ENCODE results near the gene WBP11. TPM values are rescaled to one million over a fixed set of nuclear protein-coding genes. Genes with fewer than 3 reads are reported as not detected.

Gene WBP11
- total RNA-seq, 1 experiment from 2014 or later: 150 TPM

DNA sequence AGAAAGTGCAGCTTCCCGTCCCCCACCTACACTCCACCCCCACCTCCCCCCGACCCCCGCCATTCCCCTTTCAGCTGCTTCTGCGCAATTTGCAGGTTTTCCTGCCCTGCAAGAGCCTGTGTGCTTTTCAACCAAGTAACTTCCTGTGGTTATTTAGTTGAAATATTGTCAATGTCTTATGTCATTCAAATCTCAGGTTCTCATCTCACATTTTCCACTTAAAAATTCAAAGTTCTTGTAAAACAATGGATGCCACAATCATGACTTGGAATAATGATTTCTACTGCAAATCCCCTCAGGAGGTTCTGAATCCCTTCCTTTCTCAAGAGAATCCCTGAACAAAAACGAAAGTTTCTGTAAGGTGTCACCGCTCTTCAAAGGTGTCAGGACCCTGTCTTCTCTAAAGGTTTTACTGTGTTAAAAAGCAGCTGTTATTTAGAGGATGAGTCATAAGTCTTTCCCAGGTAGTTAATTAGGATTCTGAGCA, 31.6 kb downstream of the WBP11 start:
- peak overlapping the region; percentile 57 for H3K4me3 ChIP-seq (ENCODE audit: low read depth, low read length, poor library complexity, severe bottlenecking)
- TF ChIP-seq CTCF (conservative IDR thresholded peaks at IDR 0.05; ENCODE audit: low read depth, low read length) (no peak), EZH2 (IDR thresholded peaks at IDR 0.05; ENCODE audit: borderline replicate concordance, low read depth, low read length, poor library complexity, severe bottlenecking) (no peak)
- peak overlapping the region; percentile 82 for H3K27ac ChIP-seq (ENCODE audit: low read depth, low read length, poor library complexity, severe bottlenecking)
- intact Hi-C loops (cut with micrococcal nuclease; ENCODE audit: unreplicated experiment): loop anchor here (1.0 kb wide), 1 partner anchor 32 kb away; the partner anchor contains the start of genes C12orf60 and WBP11
- H3K9me3 ChIP-seq (ENCODE audit: low read depth, low read length, poor library complexity, severe bottlenecking): no peaks in the 10 kb centered on the region
- POLR2A ChIA-PET (ENCODE audit: low non-redundant PET): interaction anchor here (0.6 to 0.7 kb wide), 2 partner anchors 22 to 113 kb away, joined by 3 to 4 read pairs; no protein-coding TSS in a partner anchor
- H3K4me1 ChIP-seq (ENCODE audit: insufficient read depth, low read length, poor library complexity, severe bottlenecking): peaks cover 20% of the 10 kb centered on the region
- H3K27me3 ChIP-seq (replicated peaks; ENCODE audit: insufficient read depth, low read depth, low read length, poor library complexity): no peaks in the 10 kb centered on the region
- no TSS peak for BruUV-seq (replicated peaks)
- peak; percentile 4 for DNase-seq (ENCODE audit: low spot score)
- H3K36me3 ChIP-seq (ENCODE audit: insufficient read depth, low read length, poor library complexity, severe bottlenecking): no peaks in the 10 kb centered on the region
- CTCF ChIA-PET: no interaction called here

- Histone ChIP-seq H3K27me3 (replicated peaks; ENCODE audit: insufficient read depth, low read depth, low read length, poor library complexity) (no peaks in the 10 kb centered on the region), H3K9me3 (ENCODE audit: low read depth, low read length, poor library complexity, severe bottlenecking) (no peaks in the 10 kb centered on the region), H3K36me3 (ENCODE audit: insufficient read depth, low read length, poor library complexity, severe bottlenecking) (no peaks in the 10 kb centered on the region), H3K4me1 (ENCODE audit: insufficient read depth, low read length, poor library complexity, severe bottlenecking) (peaks cover 16% of the 10 kb centered on the region), H3K27ac (ENCODE audit: low read depth, low read length, poor library complexity, severe bottlenecking) (peak overlapping the region; percentile 82), H3K4me3 (ENCODE audit: low read depth, low read length, poor library complexity, severe bottlenecking) (peak overlapping the region; percentile 57)
- TF ChIP-seq EZH2 (IDR thresholded peaks at IDR 0.05; ENCODE audit: borderline replicate concordance, low read depth, low read length, poor library complexity, severe bottlenecking) (no peak), CTCF (conservative IDR thresholded peaks at IDR 0.05; ENCODE audit: low read depth, low read length) (no peak)
- intact Hi-C loops (cut with micrococcal nuclease; ENCODE audit: unreplicated experiment): loop anchor here (1.0 kb wide), 1 partner anchor 33 kb away; the partner anchor contains the start of genes C12orf60 and WBP11
- peak; percentile 95 for DNase-seq (ENCODE audit: low spot score)
- ChIA-PET CTCF (no interaction called here), POLR2A (ENCODE audit: low non-redundant PET) (interaction anchor here (0.6 to 0.7 kb wide), 3 partner anchors 23 to 504 kb away, joined by 3 to 17 read pairs (median 4); no protein-coding TSS in a partner anchor)
- BruUV-seq (replicated peaks): TSS peak; percentile 72
Observed at GRCh38 chr12:14770496-14771461, 32.5 kb downstream of the WBP11 start.

DNA sequence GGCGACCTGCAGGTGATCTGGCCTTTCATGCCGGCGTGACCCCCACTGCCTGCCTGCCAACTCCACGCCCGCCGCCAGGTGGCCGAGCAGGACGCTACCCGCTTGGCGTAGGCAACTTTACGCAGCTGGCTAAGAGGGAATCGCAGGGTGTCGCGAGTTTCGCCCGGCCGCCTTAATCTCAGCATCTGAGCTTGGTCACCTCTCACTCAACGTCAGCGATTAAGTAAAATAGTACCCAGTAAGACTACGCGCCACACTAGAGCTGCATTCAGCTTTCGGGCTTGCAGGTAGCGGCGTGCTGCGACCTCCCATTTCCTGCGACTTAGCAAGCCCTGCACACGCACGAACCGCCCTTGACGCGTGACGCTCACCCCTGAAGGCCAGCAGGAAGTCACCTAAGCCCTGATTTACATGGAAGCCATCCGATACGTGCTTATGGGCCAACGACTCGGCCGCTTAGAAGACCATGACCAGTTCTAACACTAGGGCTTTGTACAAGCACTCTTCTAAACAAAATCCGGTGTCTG, 33.2 kb downstream of the WBP11 start:
- Histone ChIP-seq H3K4me1 (ENCODE audit: insufficient read depth, low read length, poor library complexity, severe bottlenecking) (peaks cover 16% of the 10 kb centered on the region), H3K27me3 (replicated peaks; ENCODE audit: insufficient read depth, low read depth, low read length, poor library complexity) (no peaks in the 10 kb centered on the region), H3K4me3 (ENCODE audit: low read depth, low read length, poor library complexity, severe bottlenecking) (peak overlapping the region; percentile 57), H3K27ac (ENCODE audit: low read depth, low read length, poor library complexity, severe bottlenecking) (peak overlapping the region; percentile 82), H3K9me3 (ENCODE audit: low read depth, low read length, poor library complexity, severe bottlenecking) (no peaks in the 10 kb centered on the region), H3K36me3 (ENCODE audit: insufficient read depth, low read length, poor library complexity, severe bottlenecking) (no peaks in the 10 kb centered on the region)
- TF ChIP-seq CTCF (conservative IDR thresholded peaks at IDR 0.05; ENCODE audit: low read depth, low read length) (peak; percentile 79), EZH2 (IDR thresholded peaks at IDR 0.05; ENCODE audit: borderline replicate concordance, low read depth, low read length, poor library complexity, severe bottlenecking) (no peak)
- BruUV-seq (replicated peaks): no TSS peak
- POLR2A ChIA-PET (ENCODE audit: low non-redundant PET): interaction anchor here (0.6 kb wide), 2 partner anchors 503 to 618 kb away, joined by 5 to 17 read pairs; no protein-coding TSS in a partner anchor
- DNase-seq (ENCODE audit: low spot score): peak; percentile 77
- intact Hi-C loops (cut with micrococcal nuclease; ENCODE audit: unreplicated experiment): no loop called here
- CTCF ChIA-PET: interaction anchor here (0.9 kb wide), 1 partner anchor 226 kb away, joined by 3 read pairs; no protein-coding TSS in a partner anchor
